Activated CD8-positive, alpha-beta memory T cell treated with anti-CD3 and anti-CD28 coated beads for 1 hour (primary cell): ENCODE results near the gene MYO7A.
"Not testable (repeated sequence)": the region's sequence is repeated elsewhere in the genome, so short reads cannot be mapped to it uniquely, and the experiment has no call there.

Source experiments
- DNase-seq, 2 donors: peaks; one replicate each; pipeline ENCODE4 v3.0.0-alpha.2; 2020; ENCODE audit warnings: low read depth in 1 of 2; ENCODE audit errors: extremely low read depth in 1 of 2

MYO7A gene

GRCh38 chr11:77092382-77092781, 35.7 kb upstream of the MYO7A start:
- no peak for DNase-seq

GRCh38 chr11:77093056-77093891, 34.8 kb upstream of the MYO7A start:
- DNase-seq, result no peak

GRCh38 chr11:77093987-77094840, 33.8 kb upstream of the MYO7A start:
- DNase-seq, result no peak

GRCh38 chr11:77094841-77095365, 33.1 kb upstream of the MYO7A start:
- DNase-seq, result no peak

- DNase-seq, result no peak
These were observed 32.2 kb upstream of the MYO7A start for GRCh38 chr11:77095551-77096490.

- DNase-seq, result no peak
These were observed 31.4 kb upstream of the MYO7A start for GRCh38 chr11:77096591-77097019.

GRCh38 chr11:77097180-77097579, 30.9 kb upstream of the MYO7A start:
- DNase-seq, result not testable (repeated sequence)

- DNase-seq, result no peak
These were observed 27.6 kb upstream of the MYO7A start for GRCh38 chr11:77100166-77101042.

GRCh38 chr11:77101043-77101537, 27.0 kb upstream of the MYO7A start:
- no peak for DNase-seq

- DNase-seq, result no peak
These were observed 25.5 kb upstream of the MYO7A start, which contains the start of gene OMP for GRCh38 chr11:77102246-77103210. Gene OMP (plus strand): TSS chr11:77102840. CDS start chr11:77102840, 0 bp downstream.

GRCh38 chr11:77103319-77103718, 24.7 kb upstream of the MYO7A start:
- no peak for DNase-seq

- no peak for DNase-seq
These were observed 23.3 kb upstream of the MYO7A start for GRCh38 chr11:77104727-77105126.

- DNase-seq, result no peak
These were observed 21.7 kb upstream of the MYO7A start for GRCh38 chr11:77106321-77106720.

- no peak for DNase-seq
These were observed 21.3 kb upstream of the MYO7A start for GRCh38 chr11:77106759-77107158.

- DNase-seq, result no peak
These were observed 20.1 kb upstream of the MYO7A start for GRCh38 chr11:77107950-77108349.

- no peak for DNase-seq
These were observed 19.6 kb upstream of the MYO7A start for GRCh38 chr11:77108436-77108835.

- no peak for DNase-seq
These were observed 18.6 kb upstream of the MYO7A start for GRCh38 chr11:77109236-77110019.
